Effector memory CD4-positive, alpha-beta T cell (primary cell): ENCODE measurements around the gene TRDN.
"Not testable (repeated sequence)": the region's sequence is repeated elsewhere in the genome, so short reads cannot be mapped to it uniquely, and the experiment has no call there.

Experiments
- DNase-seq, 3 donors: peaks; one replicate each; pipeline ENCODE4 v3.0.0-alpha.2; 2020
- H3K27ac ChIP-seq: 2 replicates; pipeline ENCODE4 v1.7.0; 2013; ENCODE audit warnings: mild to moderate bottlenecking, low read length, moderate library complexity; ENCODE audit not compliant: insufficient read depth, poor library complexity, severe bottlenecking
- H3K27me3 ChIP-seq: replicated peaks from 2 replicates; pipeline ENCODE4 v1.7.0; 2013; ENCODE audit warnings: mild to moderate bottlenecking, low read length; ENCODE audit not compliant: insufficient read depth, control insufficient read depth, poor library complexity, severe bottlenecking
- H3K36me3 ChIP-seq: 2 replicates; pipeline ENCODE4 v1.7.0; 2013; ENCODE audit warnings: mild to moderate bottlenecking, low read length, moderate library complexity; ENCODE audit not compliant: control insufficient read depth, insufficient read depth
- H3K4me1 ChIP-seq: 2 replicates; pipeline ENCODE4 v1.7.0; 2013; ENCODE audit warnings: low read length, mild to moderate bottlenecking; ENCODE audit not compliant: control insufficient read depth, insufficient read depth, poor library complexity, severe bottlenecking
- H3K4me3 ChIP-seq: 2 replicates; pipeline ENCODE4 v1.7.0; 2013; ENCODE audit warnings: low read length, low read depth, mild to moderate bottlenecking; ENCODE audit not compliant: insufficient read depth, poor library complexity, severe bottlenecking
- H3K9me3 ChIP-seq: 2 replicates; pipeline ENCODE4 v1.7.0; 2013; ENCODE audit warnings: mild to moderate bottlenecking, low read length, moderate library complexity; ENCODE audit not compliant: control insufficient read depth

Gene TRDN

DNA sequence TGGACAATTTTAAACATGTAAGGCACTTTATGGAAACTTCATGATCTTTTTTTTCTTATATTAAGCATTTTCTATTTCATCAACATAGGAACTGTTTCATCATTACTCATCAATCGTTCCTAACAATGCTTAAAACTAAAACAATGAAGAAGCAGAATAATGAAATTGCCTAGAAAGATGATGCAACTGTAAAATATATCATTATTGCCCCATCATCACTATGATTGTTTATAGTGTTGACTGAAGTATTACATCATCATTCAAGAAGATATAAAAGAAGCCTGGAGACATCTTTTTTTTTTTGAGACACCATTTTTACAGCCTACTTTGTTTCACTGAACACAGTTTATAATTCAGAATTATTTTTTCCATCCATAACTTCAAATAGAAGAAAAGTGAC lies 147.2 kb downstream of the TRDN start:
- Histone ChIP-seq H3K4me1 (no peaks in the 10 kb centered on the region), H3K4me3 (no peak overlapping the region), H3K27ac (no peak overlapping the region), H3K27me3 (no peaks in the 10 kb centered on the region), H3K36me3 (no peaks in the 10 kb centered on the region), H3K9me3 (no peaks in the 10 kb centered on the region)
- no peak for DNase-seq

DNA sequence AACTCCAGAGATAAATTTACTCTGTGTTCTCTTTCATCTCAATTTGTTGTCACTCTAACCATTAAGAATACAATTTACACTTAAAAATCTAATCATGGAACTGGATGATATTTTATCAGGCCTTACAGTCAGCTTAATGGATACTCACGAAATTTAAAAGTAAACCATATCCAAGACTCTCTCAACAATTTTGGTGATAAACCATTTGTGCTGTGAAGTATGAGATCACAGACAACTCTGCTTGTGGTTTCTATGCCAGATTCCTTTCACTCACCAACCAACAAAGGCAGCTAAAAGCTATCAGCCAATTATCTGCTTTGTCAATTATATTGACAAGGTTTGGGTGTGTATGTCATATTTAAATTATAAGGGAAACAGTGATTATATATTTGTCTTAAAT lies 155.8 kb downstream of the TRDN start:
- Histone ChIP-seq H3K4me1 (no peaks in the 10 kb centered on the region), H3K9me3 (no peaks in the 10 kb centered on the region), H3K27ac (no peak overlapping the region), H3K36me3 (no peaks in the 10 kb centered on the region), H3K4me3 (no peak overlapping the region), H3K27me3 (no peaks in the 10 kb centered on the region)
- no peak for DNase-seq

DNA sequence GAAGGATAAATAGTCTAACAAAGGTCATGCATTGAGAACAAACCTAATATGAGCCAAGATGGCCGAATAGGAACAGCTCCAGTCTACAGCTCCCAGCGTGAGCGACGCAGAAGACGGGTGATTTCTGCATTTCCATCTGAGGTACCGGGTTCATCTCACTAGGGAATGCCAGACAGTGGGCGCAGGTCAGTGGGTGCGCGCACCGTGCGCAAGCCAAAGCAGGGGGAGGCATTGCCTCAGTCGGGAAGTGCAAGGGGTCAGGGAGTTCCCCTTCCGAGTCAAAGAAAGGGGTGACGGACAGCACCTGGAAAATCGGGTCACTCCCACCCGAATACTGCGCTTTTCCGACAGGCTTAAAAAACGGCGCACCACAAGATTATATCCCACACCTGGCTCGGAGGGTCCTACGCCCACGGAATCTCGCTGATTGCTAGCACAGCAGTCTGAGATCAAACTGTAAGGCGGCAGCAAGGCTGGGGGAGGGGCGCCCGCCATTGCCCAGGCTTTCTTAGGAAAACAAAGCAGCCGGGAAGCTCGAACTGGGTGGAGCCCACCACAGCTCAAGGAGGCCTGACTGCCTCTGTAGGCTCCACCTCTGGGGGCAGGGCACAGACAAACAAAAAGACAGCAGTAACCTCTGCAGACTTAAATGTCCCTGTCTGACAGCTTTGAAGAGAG lies 164.6 kb downstream of the TRDN start:
- not testable (repeated sequence) for H3K4me3 ChIP-seq, DNase-seq, H3K4me1 ChIP-seq, H3K27me3 ChIP-seq, H3K36me3 ChIP-seq, H3K27ac ChIP-seq, H3K9me3 ChIP-seq

DNA sequence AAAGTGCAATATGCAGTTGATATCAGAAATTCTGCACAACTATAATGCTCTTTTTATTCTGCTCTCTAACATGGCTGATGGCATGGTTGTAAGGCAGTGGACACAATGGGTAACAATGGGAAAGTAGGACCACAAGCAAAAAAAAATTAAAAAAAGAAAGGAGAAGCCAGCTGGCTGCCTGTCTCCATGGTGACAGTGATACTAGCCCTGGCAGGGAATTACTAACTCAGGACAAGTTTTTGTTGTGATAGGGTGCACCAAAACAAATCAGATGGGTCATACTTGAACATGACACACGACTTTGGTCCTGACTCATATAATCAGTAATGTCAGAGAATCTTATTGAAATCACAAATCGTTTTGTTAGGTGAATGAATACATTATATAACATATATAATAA lies 169.4 kb downstream of the TRDN start:
- H3K4me3 ChIP-seq, result no peak overlapping the region
- H3K36me3 ChIP-seq, result no peaks in the 10 kb centered on the region
- no peaks in the 10 kb centered on the region for H3K27me3 ChIP-seq
- no peaks in the 10 kb centered on the region for H3K4me1 ChIP-seq
- DNase-seq, result no peak
- no peak overlapping the region for H3K27ac ChIP-seq
- H3K9me3 ChIP-seq, result no peaks in the 10 kb centered on the region

DNA sequence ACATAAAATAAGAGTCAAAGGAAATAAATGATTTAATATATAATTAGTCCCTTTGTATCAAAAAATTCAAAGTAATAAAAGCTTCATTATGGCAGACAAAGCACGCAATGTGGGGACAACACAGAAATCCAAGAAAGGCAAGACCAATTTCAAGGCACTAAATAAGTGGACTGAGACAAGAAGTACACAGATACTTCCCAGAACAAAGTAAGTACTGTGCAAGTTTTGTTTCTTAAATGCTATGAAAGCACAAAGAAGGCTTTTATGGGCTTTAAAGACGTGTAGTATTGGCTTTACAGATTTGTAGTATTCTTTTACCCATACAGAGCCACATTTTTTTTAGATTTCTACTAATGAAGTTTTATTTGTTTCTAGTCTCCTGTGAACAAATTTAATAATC lies 174.6 kb downstream of the TRDN start:
- Histone ChIP-seq H3K4me3 (no peak overlapping the region), H3K36me3 (no peaks in the 10 kb centered on the region), H3K4me1 (no peaks in the 10 kb centered on the region), H3K9me3 (no peaks in the 10 kb centered on the region), H3K27ac (no peak overlapping the region), H3K27me3 (no peaks in the 10 kb centered on the region)
- DNase-seq, result no peak

DNA sequence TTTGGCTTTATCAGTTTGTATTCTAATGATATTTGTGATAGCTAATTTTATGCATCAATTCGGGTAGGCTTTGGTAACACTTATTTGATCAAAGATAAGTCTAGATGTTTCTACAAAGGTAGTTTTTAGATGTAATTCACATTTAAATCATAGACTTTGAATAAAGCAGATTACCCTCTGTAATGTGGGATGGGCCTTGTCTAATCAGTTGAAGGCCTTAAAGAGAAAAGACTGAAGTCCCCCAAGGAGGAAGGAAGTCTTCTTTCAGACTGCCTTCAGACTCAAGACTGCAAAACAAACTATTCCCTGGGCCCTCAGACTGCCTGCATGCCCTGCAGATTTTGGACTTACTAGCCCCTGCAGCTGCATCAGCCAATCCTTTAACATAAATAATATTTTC lies 178.5 kb downstream of the TRDN start:
- Histone ChIP-seq H3K4me3 (no peak overlapping the region), H3K4me1 (no peaks in the 10 kb centered on the region), H3K27me3 (no peaks in the 10 kb centered on the region), H3K36me3 (no peaks in the 10 kb centered on the region), H3K9me3 (no peaks in the 10 kb centered on the region), H3K27ac (no peak overlapping the region)
- no peak for DNase-seq

DNA sequence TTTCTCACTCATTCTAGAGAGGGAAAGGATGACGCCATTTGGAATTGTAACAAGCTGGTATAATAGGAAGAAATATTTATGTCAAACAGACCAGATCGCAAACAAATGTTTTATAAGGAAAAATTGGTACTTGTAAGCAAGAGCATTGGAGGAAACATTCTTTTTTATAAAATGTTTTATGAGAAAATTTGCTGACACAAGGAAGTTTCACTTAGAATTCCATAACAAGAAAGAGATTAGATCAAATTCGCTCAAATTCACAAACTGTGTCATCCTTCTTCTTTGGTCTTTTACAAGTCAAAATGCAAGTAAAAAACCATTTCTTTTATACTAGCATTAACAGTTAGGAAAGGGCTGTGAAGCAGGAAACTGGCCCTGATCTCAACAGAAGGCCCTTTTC lies 179.9 kb downstream of the TRDN start:
- H3K27ac ChIP-seq, result no peak overlapping the region
- no peaks in the 10 kb centered on the region for H3K9me3 ChIP-seq
- DNase-seq, result no peak
- no peaks in the 10 kb centered on the region for H3K27me3 ChIP-seq
- no peaks in the 10 kb centered on the region for H3K36me3 ChIP-seq
- H3K4me1 ChIP-seq, result no peaks in the 10 kb centered on the region
- H3K4me3 ChIP-seq, result no peak overlapping the region

DNA sequence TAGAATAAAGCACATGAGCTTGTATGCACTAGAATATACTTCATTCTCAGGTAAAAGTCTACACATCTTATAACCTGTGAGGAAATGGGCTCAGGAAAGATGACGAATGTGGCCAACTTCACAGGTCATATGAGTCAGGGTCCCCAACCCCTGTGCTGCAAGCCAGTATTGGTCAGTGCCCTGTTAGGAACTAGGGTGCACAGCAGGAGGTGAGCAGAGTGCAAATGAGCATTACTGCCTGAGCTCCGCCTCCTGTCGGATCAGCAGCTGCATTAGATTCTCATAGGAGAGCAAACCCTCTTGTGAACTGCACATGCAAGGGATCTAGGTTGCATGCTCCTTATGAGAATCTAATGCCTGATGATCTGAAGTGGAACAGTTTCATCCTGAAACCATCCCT lies 182.3 kb downstream of the TRDN start:
- no peak overlapping the region for H3K4me3 ChIP-seq
- H3K9me3 ChIP-seq, result no peaks in the 10 kb centered on the region
- H3K27ac ChIP-seq, result no peak overlapping the region
- no peaks in the 10 kb centered on the region for H3K4me1 ChIP-seq
- H3K36me3 ChIP-seq, result no peaks in the 10 kb centered on the region
- no peak for DNase-seq
- H3K27me3 ChIP-seq, result no peaks in the 10 kb centered on the region

DNA sequence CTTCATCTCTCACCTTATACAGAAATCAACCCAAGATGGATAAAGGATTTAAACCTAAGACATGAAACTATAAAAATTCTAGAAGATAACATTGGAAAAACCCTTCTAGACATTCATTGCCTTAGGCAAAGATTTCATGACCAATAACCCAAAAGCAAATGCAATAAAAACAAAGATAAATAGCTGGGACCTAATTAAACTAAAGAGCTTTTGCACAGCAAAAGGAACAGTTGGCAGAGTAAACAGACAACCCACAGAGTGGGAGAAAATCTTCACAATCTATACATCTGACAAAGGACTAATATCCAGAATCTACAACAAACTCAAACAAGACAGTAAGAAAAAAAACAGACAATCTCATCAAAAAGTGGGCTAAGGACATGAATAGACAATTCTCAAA lies 183.7 kb downstream of the TRDN start:
- not testable (repeated sequence) for H3K4me1 ChIP-seq, H3K27ac ChIP-seq, H3K4me3 ChIP-seq, H3K9me3 ChIP-seq, DNase-seq, H3K27me3 ChIP-seq, H3K36me3 ChIP-seq

DNA sequence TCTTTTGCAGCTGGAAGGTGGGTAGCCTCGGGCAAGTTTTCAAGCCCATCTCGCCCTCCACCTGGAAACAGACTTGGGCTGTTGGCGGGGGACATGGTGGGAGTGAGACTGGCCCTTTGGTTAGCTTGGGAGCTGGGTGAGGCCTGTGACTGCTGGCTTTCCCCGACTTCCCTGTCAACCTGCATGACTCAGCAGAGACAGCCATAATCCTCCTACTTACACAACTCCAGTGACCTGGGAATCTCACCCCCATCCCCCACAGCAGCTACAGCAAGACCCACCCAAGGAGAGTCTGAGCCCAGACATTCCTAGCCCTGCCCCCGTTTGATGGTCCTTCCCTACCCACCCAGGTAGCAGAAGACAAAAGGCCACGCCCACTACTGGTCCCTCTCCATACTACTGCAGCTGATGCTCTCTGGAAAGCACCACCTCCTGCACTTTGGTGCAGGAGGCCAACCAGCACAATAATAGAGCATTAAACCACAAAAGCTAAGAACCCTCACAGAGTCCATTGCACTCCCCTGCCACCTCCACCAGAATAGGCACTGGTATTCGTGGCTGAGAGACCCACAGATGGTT lies 188.4 kb downstream of the TRDN start:
- no peak for DNase-seq
- H3K4me3 ChIP-seq, result no peak overlapping the region
- no peaks in the 10 kb centered on the region for H3K4me1 ChIP-seq
- H3K9me3 ChIP-seq, result no peaks in the 10 kb centered on the region
- no peaks in the 10 kb centered on the region for H3K36me3 ChIP-seq
- no peaks in the 10 kb centered on the region for H3K27me3 ChIP-seq
- no peak overlapping the region for H3K27ac ChIP-seq
